DMS53 treated with DMSO at 0.1 percent for 48 hours (cell line): ENCODE measurements around the gene OR2T3.
"Not testable (repeated sequence)": the region's sequence is repeated elsewhere in the genome, so short reads cannot be mapped to it uniquely, and the experiment has no call there.

Experiments
- DNase-seq: peaks from one replicate; lab custom pipeline; 2025; ENCODE audit not compliant: unreplicated experiment; lab: John Stamatoyannopoulos, UW

OR2T3 gene

DNA sequence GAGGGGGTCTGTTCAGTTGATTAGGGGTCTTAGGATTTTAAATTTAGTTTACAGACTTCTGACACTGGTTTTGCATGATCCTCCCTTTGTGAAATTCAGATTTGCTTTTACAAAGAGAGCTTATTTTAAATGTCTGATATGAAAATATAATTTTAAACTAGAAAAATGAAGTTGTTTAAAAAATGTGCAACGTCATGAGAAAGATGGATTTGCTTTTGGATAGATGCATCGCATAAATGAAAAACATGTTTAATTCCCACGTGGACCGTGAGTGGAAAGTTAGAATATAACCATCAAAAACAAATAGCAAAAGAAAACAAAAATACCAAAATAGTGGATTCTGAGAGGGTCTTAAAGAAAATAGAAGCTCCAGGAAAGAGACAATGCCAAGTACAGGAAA lies 2.0 kb upstream of the OR2T3 start:
- no peak for DNase-seq

DNA sequence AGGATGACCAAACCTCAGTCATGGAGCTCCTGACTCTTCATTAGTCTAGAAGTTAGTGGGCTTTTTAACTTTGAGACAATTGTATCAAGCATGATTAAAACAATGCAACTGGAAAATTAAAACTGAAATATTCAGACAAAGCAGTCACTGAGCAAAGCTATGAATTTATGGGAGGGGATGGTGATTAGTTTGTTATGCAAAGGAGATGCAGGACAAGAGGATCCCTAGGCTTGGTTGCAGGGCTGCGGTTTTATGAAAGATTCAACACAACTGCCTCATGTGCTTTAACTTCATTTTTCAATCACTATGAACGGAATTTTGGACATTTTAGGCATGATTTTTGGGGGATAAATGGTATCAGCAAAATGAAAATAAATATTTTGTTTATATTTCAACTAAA lies 1.0 kb upstream of the OR2T3 start:
- not testable (repeated sequence) for DNase-seq

DNA sequence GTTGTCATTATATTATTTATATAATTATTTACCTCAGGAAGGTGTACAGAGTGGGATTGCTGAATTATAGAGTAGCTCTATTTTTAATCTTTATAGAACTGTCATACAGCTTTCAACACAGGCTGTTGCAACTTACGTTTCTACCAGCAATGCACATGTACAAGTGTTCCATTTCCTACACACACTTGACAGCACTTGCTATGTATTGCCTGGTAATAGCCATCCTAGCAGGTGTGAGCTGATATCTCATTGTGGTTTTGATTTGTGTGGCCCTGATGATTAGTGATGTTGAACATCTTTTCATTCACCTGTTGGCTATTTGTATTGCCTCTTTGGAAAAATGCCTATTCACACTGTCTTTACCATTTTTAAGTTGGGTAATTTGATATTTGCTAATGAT lies 2.5 kb downstream of the OR2T3 start:
- not testable (repeated sequence) for DNase-seq

DNA sequence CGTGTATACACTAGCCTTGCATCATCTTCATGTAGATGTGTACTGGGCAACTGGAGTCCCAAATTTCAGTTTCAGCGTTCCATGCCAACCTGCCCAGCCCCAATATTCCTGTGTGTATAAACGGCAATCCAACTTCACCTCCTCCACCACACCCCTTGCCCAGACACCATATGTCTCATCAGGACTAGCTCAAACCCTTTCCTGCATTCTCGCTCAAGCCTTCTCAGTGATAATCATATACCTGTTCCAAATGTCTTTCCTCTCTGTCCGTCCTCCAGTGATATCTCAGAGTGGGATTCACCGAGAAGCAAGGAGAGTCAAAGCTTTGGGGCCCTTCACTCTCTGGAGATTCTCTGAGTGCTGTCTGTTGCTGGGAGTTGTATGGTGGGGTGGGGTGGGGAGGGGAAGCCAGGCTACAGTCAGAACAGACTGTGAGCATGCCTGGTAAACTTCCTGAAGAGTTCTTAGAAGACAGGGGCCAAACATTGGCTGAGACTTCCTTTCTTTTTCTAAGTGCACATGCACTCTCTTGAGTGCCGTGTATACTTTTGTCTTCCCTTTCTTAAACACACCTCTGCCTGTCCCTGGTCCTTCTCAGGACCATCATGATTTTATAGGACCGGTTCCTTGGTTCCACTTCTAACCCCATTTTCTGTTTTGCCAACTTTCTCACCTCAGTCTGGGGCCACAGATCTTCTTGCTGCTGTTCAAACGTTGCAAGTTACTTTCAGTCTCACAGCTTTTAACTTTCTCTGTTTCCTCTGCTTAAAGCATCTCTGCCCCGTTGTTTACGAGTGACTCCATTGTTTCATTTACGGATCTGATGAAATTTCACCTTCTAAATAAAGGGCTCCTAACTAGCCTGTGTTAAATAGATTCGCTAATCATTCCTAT lies 8.8 kb downstream of the OR2T3 start:
- not testable (repeated sequence) for DNase-seq

DNA sequence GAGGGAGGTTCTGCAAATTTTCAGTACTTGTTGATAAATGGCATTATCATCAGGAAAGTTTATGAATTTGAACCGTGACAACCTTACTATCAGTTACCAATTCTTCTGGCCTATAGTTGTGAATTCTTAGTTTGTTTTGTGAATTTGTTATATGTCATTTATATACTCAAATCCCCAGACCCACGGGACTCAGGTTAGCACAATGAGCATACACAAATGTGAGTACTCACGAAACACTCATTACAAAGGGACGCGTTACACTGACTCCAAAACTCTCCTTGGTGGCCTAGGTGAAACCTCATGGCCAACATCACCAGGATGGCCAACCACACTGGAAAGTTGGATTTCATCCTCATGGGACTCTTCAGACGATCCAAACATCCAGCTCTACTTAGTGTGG lies 15.1 kb downstream of the OR2T3 start, which contains the start of gene OR2T5:
TSS of gene OR2T5 (plus strand) at position 301 of the 400 bp plus-strand sequence. CDS start at position 301, 0 bp downstream.
- not testable (repeated sequence) for DNase-seq

DNA sequence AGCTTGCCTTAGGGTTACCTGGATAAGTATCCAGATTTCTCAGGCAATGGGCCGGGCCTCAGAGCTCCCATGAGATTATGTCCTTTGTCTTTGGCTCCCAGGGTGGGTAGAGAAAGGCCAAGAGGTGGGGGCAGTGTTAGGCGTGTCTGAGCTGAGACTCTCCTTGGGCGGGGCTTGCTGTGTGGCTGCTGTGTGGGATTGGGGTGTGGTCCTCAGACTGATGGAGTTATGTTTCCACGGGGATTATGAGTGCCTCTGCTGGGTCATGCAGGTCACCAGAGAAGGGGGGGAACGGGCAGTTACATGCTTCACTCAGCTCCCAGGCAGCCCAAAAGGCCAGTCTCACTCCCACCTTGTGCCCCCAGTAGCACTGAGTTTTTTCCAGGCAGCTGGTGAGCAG lies 23.5 kb downstream of the OR2T3 start:
- DNase-seq: not testable (repeated sequence)

DNA sequence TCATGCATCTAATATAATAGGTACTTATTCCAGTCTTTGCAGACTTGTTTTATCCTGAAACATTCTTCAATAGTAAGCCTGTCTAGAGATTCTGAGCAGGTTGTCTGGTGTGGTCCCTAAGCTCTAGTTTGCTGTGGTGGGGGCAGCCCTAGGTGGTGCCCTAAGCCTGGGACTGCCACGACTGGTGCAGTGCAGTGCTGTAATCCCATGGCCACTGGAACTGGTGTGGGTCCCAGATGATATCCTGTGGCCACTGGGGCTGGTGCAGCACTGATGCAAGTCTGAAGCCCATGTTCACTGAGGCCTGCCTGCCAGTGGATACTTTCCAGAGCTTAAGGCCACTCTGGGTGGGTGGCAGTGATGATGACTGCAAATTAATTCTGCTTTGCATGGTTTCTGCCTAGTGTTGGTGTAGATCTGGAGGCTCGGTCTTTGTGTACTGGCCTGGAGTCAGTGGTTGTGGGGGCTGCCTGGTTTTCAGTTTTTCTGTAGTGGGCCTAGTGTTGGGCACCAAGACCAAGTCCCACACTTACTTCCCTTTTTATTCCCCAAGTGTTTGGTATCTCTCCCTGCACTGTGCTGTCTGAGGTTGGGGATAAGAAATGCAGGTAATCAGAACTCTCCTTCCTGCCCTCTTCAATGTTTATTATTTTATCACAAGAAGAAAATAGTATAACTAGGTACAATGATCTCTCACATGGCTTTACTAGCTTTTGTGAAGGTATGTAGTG lies 27.3 kb downstream of the OR2T3 start:
- DNase-seq: not testable (repeated sequence)

DNA sequence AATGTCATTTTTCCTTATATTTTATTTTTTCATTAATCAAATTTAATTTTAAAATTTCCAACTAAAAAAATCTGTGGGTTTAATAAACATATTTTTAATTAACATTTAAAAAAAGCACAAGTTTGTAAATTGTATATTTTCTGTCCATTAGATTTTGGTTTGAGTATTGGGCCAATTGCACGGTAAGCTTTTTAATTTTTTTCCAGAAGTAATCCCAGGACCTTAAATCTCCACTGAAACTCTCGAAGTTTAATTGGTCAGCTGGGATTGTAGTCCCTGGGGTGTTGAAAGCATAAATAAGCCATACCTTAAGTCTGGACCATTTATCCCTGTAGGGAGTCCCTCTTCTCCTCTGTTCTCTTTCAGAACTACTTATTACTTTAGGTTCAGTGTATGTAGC lies 34.6 kb downstream of the OR2T3 start, which contains the start of gene OR2G6:
TSS of gene OR2G6 (plus strand) at position 301 of the 400 bp plus-strand sequence. CDS start 13,574 bp downstream, outside the sequence.
- not testable (repeated sequence) for DNase-seq

DNA sequence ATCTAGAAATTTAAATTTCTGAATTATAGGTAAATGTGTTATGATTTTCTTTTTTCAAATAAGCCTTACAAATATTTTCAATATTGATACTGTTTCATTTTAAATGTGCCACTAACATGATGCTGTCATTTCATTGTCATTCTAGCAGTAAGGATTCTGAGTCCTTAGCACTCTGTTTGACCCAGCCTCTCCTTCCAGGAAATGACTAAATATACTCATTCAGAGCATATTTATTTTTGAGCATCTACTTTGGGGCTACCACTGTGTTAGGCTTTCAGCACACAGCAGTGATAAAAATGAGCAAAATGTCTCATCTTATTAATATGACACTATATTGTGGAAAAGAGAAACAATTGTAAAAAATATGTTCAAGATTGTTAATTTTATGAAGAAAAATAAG lies 37.1 kb downstream of the OR2T3 start:
- not testable (repeated sequence) for DNase-seq

DNA sequence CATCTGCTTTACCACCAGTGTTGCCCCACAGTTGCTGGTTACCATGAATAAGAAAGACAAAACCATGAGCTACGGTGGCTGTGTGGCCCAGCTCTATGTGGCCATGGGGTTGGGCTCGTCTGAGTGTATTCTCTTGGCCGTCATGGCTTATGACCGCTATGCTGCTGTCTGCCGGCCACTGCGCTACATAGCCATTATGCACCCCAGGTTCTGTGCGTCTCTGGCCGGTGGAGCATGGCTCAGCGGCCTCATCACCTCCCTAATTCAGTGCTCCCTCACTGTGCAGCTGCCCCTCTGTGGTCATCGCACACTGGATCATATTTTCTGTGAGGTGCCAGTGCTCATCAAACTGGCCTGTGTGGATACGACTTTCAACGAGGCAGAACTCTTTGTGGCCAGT lies 48.7 kb downstream of the OR2T3 start:
- no peak for DNase-seq
